ENCODE results near the gene ENC1. TPM values are rescaled to one million over a fixed set of nuclear protein-coding genes. Genes with fewer than 3 reads are reported as not detected.

Gene ENC1
- polyA plus RNA-seq, 5 donors = 141 to 233 (median 149) TPM

DNA sequence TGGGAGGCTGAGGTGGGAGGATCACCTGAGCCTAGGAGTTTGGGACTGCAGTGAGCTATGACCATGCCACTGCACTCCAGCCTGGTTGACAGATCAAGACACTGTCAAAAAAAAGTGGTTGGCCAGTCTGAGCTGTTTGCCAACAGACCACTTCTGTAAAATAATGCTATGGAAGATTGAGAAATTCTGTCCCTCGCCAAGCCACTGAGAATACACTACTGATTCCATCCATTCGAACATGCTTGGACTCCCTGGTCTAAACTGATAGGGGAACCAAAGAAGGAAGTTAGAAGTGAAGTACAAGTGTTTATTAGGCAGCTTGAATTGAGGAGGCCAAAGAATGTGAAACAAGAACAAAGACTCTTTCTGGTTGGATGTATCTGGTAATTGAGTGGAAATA is 27.2 kb downstream of the ENC1 start:
- DNase-seq = no peak

DNA sequence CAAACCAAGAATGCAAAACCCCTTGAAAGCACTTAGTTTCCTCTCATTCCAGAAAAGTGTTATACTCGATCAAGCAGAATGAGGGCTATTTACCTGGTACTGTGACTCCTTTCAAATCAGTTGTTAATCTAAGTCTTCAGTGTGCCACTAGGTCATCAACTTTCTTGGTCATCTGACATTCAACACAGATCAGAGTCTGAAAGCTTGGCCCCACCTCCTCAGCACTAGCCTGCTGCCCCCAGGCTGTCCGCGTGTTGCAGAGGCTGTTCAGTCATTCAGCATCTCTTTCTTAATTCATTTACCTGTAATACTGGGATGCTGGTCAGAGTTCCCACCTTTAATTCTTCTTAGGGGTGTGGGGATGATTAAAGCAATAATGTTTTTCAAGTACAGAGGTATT is 28.5 kb downstream of the ENC1 start:
- DNase-seq = no peak

DNA sequence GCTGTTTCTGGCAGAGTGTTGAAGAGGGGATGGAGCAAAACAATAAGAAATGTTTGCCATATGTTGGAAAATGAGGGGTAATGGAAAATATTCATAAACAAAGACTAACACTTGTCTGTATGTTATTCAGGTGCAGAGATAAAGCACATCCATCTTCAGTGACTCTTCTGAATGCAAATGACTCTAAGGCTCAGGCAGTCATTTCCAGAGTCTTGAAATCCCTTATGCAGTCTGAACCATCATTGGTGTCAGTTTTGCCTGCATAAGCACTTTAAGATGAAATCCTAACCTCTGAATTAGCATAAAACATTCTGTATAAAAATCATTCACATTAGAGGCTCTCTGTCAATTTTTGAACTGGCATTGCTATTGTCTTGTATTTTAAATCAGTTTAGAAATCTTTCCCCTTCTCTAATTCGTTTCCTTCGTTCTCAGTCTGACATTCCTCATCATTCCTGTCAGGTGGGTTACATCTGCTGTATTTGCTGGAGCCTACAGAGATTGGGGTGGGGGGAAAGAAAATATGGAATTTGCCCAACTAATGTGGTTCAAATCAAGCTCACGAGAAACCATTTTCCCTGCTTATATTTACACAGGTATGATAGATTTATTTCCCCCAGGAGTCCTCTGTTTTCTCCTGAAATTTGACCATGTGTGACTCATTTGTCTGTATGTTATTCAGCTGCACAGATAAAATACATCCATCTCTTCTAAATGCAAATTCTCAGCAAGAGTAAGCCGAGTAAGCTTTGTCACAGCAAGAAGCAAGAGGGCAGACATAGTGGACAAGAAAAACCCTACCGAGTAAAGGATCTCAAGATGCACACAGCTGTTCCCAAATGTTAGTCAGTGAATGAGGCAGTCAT is 31.6 kb downstream of the ENC1 start:
- no peak for DNase-seq

DNA sequence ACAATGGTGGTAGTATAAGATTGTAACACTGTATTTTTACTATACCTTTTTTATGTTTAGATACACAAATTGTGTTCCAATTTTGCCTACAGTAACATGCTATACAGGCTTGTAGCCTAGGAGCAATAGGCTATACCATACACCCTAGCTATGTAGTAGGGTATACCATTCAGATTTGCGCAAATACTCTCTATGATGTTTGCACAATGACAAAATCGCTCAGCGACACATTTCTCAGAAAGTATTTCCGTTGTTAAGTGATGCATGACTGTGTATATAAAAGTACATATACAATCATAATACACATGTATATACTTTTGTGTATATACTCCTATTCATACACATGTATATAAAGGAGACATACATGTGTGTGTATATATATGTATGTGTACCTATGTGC is 34.8 kb downstream of the ENC1 start:
- no peak for DNase-seq

DNA sequence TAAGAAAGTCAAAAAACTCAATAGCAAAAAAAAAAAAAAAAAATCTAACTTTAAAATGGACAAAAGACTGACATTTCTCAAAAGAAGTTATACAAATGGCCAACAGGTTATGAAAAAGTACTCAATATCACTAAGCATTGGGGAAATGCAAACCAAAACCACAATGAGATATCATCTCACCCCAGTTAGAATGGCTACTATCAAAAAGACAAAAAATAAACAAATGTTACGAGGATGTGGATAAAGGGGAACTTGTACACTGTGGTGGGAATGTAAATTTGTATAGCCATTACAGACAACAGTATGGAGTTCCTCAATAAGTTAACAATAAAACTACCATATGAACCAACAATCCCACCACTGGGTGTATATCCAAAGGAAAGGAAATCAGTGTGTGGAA is 37.2 kb downstream of the ENC1 start:
- DNase-seq = no peak

DNA sequence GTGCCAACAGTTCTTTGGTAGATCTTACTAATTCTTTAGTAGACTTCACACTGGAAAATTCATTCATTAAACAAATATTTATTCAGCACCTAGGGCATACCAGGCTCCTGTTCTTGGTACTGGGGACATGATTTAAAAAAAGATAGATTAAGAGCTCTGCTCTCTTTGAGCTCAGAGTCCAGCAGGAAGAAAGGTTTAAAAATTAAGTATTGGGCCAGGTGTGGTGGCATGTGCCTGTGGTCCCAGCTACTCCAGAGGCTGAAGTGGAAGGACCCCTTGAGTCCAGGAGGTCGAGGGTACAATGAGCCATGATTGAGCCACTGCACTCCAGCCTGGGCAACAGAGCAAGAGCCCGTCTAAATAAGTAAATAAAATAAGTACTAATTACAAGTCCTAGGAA is 41.4 kb downstream of the ENC1 start:
- no peak for DNase-seq

DNA sequence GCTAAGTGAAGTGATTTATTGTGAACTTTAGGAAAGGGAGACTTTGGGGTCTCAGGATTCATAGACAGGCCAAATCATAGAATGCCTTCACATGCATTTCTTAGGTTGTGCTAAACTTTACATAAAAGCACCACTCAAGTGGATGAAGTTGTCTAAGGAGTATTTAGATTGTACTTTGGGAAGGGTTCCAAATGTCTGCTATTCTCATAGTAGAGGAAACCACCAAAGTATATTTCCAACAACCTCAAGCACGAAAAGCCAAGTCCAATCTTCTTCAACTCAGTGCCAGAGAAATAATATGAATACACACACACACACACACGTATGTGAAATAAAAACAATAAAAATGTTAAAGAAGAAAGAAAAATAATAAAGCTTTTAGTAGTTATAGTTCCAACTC is 41.8 kb downstream of the ENC1 start:
- DNase-seq = no peak

DNA sequence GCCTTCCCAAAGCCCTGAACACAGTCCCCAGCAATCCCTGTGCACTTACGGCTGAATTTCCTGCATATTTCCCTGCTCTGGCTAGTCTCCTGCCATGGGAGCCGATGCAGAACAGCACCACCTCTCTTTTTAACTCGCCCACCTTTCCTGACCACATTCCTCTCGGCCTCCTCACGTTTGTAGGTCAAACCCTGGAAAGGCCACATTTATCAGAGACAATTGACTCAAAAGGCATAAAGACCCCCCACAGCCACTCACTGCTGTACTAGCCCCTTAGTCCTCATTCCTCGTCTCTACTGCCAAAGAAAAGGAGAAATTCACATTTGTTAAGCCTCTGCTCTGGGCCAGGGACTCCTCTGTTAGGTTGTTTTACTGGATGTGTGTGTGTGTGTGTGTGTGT is 43.6 kb downstream of the ENC1 start:
- DNase-seq = no peak

DNA sequence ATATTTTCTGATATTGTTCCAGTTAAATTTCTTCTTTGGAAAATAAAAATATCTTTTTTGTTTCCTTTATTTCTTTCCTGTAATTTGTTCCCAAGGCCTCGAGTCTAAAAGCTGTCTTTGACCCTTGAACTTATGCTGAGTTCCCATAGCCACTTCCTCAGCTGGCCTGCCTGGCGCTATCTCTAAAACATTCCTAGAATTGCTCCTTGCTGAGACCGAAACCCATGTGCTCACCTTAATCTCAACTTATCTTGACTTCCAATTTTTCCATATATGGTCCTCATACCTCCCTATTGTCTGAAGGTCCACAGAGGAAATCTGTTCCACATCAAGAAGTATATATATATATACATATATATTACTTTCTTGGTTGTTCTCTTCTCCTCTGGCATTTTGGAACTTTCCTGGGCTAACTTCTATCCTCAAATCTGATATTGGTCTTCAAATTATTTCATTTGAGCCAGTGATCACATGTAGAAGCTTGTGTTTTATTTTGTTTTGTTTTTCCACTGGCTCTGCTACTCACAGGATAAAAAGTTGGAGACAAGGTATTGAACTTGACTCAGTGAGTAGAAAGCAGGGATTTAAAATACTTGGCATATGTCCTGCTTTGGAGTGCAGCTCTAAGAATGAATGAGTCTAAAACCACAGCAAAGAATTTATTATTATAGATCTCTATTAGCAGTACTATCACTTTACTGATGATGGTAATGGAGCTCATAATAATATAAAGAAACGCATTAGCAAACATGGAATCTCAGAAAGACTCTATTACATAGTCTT is 45.2 kb downstream of the ENC1 start:
- no peak for DNase-seq

DNA sequence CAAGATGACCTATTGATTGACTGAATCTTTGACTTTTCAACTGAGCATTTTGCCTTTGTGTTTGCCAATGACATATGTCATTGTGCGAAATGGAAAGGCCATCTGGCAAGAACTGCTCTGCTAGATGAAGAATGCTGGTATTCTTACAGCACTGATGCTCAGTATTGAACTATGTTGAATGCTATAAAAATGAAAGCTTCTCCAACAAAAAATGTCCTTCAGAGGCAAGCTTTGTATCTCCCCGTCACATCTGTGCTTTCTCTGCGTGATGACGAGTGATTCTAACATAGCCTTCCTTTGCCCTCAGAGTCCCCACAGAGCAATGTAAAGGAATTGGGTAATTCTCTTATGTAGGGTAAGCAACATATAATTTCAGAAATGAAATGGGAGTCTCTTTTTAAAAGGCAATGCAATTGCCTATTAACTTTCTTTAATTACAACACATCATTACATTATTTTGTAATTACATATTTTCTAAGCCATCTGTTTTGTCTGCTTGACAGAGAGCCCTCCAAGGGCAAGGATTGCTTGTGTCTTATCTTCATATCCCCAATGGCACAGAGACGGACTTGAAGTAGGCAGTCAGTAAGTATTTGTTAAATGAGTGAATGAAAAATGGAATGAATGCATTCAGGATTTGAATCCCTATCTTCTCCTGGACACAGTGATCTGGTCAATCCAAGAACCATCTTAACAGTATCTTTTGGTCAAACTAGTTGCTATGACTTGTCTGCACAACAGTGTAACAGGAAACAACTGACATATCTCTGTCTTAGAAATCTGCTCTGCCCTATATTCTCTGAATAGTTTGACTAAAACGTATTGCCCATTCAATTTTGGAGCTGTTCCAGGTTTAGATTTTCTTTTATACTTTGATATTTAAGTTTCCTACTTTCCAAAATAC is 46.1 kb downstream of the ENC1 start:
- no peak for DNase-seq

DNA sequence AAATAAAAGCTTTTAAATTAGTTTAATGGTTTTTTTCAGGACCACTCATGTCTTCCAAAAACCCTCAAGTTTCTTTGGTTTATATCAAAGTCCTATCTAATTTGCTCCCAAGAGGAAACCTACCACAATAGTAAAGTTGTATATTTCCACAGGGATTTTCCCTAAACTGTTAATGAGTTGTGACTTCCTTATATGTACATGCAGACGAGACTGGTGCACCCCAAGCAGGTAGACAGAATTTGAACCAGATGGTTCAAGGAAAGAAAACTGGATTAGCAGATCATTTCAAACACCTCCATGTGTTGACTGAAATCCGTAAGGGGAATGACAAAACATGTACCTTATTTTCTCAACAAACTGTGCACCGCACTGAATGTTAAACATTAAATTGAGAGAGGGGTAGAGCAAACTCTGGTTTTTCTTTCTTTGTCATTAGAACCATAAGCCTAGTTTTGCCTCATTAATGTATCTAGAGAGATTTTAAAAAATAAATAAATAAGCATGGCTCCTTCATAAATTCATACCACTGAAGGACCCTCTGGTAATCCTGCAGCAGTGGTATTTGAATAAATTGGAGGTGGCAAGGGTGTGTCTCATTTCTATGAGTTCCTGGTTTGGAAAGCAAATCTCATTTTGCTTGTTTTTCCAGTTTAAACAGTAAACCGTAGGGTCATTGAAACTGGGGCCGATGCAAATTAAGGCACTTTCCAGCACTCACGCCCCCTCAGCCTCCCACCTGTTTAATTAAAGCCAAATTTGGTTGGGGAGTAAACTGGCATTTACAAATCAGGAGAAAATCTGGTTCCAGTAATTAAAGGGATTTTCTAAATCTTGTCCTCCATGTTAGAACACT is 51.1 kb downstream of the ENC1 start:
- DNase-seq = no peak

DNA sequence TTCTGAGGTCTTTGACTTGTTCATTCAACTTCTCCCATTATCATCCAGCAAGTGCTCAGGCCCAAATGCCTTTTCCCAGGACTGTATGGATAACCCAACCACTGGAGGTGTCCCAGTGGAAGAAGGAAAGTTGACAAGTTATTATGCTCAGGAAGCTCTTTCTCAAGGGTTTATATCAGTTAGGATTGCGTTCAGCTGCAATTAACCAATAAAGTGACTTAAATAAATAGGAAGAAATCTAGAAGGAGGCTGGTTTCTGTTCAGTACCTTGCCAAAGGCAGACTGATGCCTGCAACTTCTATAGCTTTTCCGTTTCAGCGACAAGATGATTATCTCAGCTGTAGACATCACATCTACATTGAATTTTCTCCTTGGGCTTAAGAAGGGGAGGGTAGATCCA is 52.1 kb downstream of the ENC1 start:
- no peak for DNase-seq

DNA sequence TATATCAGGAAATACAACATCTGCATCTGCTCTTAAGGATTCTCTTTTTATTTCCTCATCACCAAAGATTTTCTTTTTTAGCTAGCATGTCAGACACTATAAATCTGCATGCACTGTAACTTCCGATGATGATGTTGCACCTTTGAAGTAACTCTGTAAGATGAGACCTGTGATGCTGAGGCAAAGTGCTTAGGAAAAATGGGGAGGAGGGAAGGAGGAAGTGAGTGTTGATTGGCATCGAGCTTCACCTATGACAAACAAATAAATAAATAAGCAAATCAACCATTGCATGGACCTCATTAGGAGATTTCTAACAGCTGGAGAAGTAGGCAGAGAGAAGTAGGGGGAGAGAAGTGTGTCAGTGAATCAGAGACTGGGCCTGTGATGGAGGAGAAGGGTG is 52.6 kb downstream of the ENC1 start:
- no peak for DNase-seq

DNA sequence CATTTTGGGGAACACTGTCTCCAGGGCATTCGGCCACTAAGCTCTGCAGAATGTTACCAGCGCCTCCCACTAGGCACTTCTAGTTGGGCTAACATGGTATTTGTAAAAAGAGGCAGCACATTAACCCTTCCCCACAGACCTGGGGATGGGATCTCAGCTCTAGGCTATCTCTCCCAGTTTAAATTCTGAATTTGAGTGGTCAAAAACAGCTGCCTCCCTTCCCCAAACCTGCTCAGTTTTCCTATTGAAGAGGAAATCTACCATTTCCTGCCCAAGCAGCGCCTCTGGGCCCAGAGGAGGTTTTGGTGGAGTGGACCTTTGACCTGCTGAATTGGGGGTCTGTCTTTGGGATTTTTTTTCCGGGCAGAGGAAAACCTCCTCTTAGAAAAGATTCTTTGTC is 53.2 kb downstream of the ENC1 start:
- no peak for DNase-seq

DNA sequence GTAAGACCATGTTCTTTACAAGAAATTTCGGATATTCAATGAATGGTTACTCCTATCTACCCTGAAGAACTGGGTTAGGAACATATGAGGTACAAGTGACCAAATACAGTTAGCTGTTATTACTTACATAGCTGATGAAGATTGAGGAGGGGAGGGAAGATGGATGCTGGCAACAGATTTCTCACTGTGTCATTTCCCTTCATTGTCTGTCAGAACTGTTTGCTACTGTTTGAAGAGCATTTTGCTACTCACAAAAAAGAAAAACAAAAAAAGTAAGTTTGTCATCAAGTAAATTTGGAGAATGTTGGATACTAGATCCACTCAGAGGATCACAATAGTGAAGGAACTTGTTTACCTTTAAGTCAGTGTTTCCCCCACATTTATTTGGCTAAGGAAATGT is 53.7 kb downstream of the ENC1 start:
- no peak for DNase-seq

DNA sequence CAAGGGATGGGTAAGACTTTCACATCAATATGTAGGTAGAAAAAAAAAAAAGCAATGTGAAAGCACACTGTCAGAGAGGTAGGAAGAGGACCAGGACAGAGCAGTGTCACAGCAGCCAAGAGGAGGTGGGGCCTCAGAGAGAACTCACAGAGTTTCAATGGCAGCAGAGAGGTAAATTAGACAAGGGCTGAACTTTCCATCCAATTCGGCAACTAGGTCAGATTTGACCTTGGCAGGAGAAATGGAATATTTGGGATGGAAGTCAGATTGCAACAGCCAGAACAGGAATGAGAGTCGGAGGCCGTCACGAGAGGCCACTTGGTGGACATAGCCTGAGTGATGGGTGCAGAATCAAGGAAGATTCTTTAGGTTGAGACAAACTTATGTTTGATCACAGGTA is 57.7 kb downstream of the ENC1 start:
- no peak for DNase-seq

DNA sequence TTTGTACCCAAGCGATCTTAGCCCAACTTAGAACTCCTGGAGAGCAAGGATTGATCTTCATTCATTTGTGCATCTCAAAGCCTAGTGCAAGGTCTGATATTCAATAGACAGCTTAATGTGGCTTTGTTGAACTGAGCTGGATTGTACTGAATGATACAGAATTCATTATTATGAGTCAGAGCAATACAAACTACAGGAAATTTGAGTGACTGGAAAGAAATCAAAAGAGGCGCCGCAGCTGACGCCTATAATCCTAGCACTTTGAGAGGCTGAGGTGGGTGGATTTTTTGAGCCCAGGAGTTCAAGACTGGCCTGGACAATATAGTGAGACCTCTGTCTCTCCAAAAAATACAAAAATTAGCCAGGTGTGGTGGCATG is 58.6 kb downstream of the ENC1 start:
- no peak for DNase-seq

DNA sequence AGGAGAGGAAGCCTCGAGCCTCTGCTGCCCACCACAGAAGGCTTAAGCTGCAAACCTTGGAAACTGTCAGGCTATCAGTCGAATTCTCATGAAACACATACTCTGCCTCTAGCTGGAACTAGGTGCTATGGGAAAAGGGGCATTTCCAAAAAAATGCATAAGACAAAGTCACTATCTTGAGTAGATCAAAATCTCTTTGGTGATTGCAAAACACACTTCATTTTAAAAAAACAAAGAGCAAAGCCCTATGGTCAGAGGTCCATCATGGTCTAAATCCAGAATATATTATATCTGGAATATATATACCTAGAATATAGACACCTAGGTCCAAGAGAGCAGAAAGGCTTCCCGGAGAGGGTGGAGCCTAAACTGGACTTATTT is 59.8 kb downstream of the ENC1 start:
- no peak for DNase-seq

DNA sequence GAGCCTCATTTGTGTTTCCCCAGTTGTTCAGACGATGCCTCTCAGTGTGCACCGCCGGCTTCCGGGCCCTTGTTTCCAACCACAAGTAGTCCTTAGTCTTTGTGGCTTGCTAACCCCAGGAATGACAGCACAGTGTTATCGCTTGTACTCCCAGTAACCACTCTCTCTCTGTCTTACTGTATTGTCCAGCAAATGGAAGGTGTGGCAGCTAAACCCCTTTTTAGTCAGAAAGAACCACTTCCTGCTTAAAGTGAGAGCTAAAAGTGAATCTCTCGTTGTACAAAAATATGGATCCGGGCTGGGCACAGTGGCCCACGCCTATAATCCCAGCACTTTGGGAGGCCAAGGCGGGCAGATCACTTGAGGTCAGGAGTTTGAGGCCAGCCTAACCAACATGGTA is 61.3 kb downstream of the ENC1 start:
- no peak for DNase-seq

DNA sequence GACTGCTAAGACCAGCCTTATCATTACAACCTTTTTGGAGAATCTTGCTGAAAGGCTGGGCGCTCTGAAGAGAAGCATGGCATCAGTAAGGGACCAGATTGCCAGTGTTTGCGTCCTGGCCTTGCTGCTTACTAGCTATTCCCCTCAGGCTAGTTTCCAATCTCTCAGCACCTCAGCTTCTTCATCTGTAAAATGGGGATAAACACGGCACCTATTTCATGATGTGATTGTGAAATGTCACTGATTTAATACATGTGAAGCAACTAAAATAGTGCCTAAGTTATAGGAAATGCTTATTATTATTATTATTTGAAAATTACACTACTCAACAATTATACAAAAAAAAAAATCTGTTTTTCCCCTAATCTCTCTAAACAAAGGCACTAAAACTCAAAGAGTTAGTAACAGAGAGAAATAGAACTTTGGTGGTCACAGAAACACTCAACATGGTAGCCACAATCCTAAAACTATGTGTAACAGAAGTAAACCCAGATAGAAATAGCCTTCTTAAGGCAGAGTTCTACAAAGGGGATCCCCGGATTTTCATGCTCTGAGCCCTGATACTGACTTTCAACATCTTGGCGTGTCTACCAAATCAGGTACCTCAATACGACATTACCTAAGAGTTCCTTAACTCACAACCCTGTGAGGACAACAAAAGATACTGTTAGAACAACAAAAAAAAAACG is 62.0 kb downstream of the ENC1 start:
- no peak for DNase-seq
